Activated CD8-positive, alpha-beta T cell treated with anti-CD3 and anti-CD28 coated beads, Interleukin-2, amount 10 ng/mL, durations not matched to agents 7 days and 5 days (primary cell): ENCODE data around the gene NLRC4. TPM values are rescaled to one million over a fixed set of nuclear protein-coding genes. Genes with fewer than 3 reads are reported as not detected.
"Not testable (repeated sequence)": the region's sequence is repeated elsewhere in the genome, so short reads cannot be mapped to it uniquely, and the experiment has no call there.

ENCODE experiments used
- ATAC-seq: fragments of 150-1000 bp; cut with Tn5 transposase; one replicate; pipeline ENCODE4 v1.10.0; 2021; ENCODE audit warnings: moderate library complexity
- CTCF ChIA-PET: fragments of 350-600 bp; sonication (Branson Sonifier 250); formaldehyde crosslinking; loops from one replicate; lab custom pipeline; 2021; ENCODE audit warnings: antibody characterized with exemption; lab: Charles Lee
- POLR2A ChIA-PET: fragments of 350-600 bp; sonication (Branson Sonifier 250); formaldehyde crosslinking; loops from one replicate; lab custom pipeline; 2021; ENCODE audit warnings: antibody characterized with exemption; lab: Charles Lee
- DNase-seq: peaks from one replicate; pipeline ENCODE4 v3.0.0-alpha.2; 2020
- H3K27ac Mint-ChIP-seq: one replicate; pipeline ENCODE4 v1.8.0; 2021; ENCODE audit warnings: mild to moderate bottlenecking, mixed read lengths
- H3K27me3 Mint-ChIP-seq: one replicate; pipeline ENCODE4 v1.8.0; 2021; ENCODE audit warnings: low read depth, mixed read lengths
- H3K36me3 Mint-ChIP-seq: one replicate; pipeline ENCODE4 v1.8.0; 2021; ENCODE audit warnings: low read depth, mixed read lengths
- H3K4me1 Mint-ChIP-seq: one replicate; pipeline ENCODE4 v1.8.0; 2021; ENCODE audit warnings: low read depth, mixed read lengths
- H3K4me3 Mint-ChIP-seq: one replicate; pipeline ENCODE4 v1.8.0; 2021; ENCODE audit warnings: mild to moderate bottlenecking, mixed read lengths
- H3K9me3 Mint-ChIP-seq: one replicate; pipeline ENCODE4 v1.8.0; 2022; ENCODE audit warnings: mixed read lengths; ENCODE audit not compliant: insufficient read depth
- total RNA-seq, 2 experiments: library from RNA; stranded (reverse); gene quantifications; one replicate each; pipeline ENCODE4 v1.2.3, GENCODE V29; 2021

The NLRC4 gene, protein sequence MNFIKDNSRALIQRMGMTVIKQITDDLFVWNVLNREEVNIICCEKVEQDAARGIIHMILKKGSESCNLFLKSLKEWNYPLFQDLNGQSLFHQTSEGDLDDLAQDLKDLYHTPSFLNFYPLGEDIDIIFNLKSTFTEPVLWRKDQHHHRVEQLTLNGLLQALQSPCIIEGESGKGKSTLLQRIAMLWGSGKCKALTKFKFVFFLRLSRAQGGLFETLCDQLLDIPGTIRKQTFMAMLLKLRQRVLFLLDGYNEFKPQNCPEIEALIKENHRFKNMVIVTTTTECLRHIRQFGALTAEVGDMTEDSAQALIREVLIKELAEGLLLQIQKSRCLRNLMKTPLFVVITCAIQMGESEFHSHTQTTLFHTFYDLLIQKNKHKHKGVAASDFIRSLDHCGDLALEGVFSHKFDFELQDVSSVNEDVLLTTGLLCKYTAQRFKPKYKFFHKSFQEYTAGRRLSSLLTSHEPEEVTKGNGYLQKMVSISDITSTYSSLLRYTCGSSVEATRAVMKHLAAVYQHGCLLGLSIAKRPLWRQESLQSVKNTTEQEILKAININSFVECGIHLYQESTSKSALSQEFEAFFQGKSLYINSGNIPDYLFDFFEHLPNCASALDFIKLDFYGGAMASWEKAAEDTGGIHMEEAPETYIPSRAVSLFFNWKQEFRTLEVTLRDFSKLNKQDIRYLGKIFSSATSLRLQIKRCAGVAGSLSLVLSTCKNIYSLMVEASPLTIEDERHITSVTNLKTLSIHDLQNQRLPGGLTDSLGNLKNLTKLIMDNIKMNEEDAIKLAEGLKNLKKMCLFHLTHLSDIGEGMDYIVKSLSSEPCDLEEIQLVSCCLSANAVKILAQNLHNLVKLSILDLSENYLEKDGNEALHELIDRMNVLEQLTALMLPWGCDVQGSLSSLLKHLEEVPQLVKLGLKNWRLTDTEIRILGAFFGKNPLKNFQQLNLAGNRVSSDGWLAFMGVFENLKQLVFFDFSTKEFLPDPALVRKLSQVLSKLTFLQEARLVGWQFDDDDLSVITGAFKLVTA
- not detected for total RNA-seq

DNA sequence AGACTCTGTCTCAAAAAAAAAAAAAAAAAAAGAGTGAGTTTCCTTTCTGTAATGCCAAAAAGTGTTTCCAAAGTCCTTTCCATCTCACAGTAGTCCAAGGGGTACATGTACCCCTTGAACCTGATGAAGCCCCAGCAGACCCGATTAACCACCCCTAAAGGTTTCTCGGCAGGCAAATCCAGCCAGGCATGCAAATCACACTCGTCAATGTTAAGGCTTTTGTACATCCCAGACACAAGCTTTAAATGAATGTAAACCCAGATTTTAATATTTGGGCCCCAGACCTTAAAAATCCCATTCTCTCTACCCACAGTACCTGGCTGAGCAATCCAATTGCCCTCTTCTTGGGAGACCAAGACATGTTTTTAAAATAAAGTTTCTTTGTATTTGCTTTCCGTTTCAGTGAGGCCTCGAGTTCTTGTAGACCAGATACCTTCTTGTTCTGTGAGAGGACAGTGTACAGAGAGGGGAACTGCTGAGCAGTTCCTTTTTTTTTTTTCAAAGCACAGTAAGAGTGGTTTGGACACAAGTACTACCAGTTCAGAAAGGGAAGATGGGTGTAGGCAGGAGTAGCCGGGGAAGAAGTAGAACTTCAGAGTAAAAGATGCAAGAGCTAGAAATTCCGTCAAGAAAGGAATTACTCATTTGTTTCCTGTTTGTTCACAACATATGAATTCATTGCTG, at the start of gene NLRC4:
TSS of gene NLRC4 (minus strand) at position 465 of the 684 bp plus-strand sequence. CDS start 8,111 bp downstream, outside the sequence.
- CTCF ChIA-PET: no interaction called here

DNA sequence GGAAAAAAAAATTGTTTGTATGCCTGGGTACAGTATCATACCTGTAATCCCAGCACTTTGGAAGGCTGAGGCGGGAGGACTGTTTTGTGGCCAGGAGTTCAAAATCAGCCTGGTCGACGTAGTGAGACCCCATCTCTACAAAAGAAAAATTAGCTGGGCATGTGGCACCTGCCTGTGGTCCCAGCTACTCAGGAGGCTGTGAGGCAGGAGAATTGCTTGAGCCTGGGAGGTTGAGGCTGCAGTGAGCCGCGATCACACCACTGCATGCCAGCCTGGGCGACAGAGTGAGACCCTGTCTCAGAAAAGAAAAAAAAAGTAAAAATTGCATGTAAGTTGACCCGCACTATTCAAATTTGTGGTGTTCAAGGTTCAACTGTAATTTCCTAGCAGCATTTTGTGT, 45.9 kb upstream of the NLRC4 start:
- DNase-seq (no peak), ATAC-seq (no peak)
- peaks cover 4% of the 10 kb centered on the region for H3K36me3 Mint-ChIP-seq
- H3K4me1 Mint-ChIP-seq: no peaks in the 10 kb centered on the region
- POLR2A ChIA-PET: no interaction called here
- H3K27me3 Mint-ChIP-seq: no peaks in the 10 kb centered on the region
- H3K9me3 Mint-ChIP-seq: no peaks in the 10 kb centered on the region
- H3K27ac Mint-ChIP-seq: no peak overlapping the region
- H3K4me3 Mint-ChIP-seq: no peak overlapping the region
- CTCF ChIA-PET: no interaction called here

More for the DNA sequence above, at the start of gene NLRC4:
- Mint-ChIP-seq H3K9me3 (no peaks in the 10 kb centered on the region), H3K27me3 (peaks cover 1% of the 10 kb centered on the region), H3K36me3 (no peaks in the 10 kb centered on the region), H3K27ac (no peak within 1 kb of the TSS), H3K4me1 (peaks cover 1% of the 10 kb centered on the region), H3K4me3 (no peak within 1 kb of the TSS)
- DNase-seq: no peak
- POLR2A ChIA-PET: interaction anchor here (0.7 kb wide), 1 partner anchor 54 kb away, joined by 3 read pairs; no protein-coding TSS in a partner anchor
- no peak for ATAC-seq

DNA sequence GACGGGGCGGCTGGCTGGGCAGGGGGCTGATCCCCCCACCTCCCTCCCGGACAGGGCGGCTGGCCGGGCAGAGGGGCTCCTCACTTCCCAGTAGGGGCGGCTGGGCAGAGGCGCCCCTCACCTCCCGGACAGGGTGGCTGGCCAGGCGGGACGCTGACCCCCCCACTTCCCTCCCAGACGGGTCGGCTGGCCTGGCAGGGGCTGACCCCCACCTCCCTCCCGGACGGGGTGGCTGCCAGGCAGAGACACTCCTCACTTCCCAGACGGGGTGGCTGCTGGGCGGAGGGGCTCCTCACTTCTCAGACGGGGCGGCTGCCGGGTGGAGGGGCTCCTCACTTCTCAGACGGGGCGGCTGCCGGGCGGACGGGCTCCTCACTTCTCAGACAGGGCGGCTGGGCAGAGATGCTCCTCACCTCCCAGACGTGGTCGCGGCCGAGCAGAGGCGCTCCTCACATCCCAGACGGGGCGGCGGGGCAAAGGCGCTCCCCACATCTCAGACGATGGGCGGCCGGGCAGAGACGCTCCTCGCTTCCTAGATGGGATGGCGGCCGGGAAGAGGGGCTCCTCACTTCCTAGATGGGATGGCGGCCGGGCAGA, 29.4 kb upstream of the NLRC4 start:
- DNase-seq, H3K9me3 Mint-ChIP-seq, H3K27me3 Mint-ChIP-seq, POLR2A ChIA-PET, H3K4me1 Mint-ChIP-seq, ATAC-seq, H3K4me3 Mint-ChIP-seq, H3K27ac Mint-ChIP-seq, CTCF ChIA-PET: not testable (repeated sequence)
- H3K36me3 Mint-ChIP-seq: peaks cover 32% of the 10 kb centered on the region

DNA sequence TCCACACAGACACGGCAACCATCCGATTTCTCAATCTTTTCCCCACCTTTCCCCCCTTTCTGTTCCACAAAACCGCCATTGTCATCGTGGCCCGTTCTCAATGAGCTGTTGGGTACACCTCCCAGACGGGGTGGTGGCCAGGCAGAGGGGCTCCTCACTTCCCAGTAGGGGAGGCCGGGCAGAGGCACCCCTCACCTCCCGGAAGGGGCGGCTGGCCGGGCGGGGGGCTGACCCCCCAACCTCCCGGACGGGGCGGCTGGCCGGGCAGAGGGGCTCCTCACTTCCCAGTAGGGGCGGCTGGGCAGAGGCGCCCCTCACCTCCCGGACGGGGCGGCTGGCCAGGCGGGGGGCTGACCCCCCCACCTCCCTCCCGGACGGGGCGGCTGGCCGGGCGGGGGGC, 28.8 kb upstream of the NLRC4 start:
- H3K27me3 Mint-ChIP-seq, H3K4me3 Mint-ChIP-seq, DNase-seq, H3K27ac Mint-ChIP-seq, CTCF ChIA-PET, ATAC-seq, H3K9me3 Mint-ChIP-seq, POLR2A ChIA-PET: not testable (repeated sequence)
- Mint-ChIP-seq H3K4me1 (peaks cover 11% of the 10 kb centered on the region), H3K36me3 (peaks cover 29% of the 10 kb centered on the region)

DNA sequence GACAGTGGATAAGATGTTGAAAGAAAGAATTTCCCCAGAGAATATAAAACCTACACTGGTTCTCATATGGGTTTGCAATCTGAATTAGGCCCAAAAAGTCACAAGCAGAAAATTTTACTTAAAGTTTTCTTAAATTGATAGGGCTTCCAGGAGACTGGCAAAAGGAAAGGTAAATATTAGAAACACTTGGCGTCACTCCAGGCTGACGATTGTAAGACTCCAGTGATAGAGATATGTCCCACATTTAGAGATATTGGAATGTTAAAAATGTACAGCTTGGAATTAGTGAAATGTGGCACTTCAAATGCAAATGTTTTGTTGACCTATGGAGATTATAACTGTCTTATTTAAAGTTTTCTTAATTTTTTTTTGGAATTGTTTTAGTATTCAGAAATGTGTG, 27.1 kb upstream of the NLRC4 start:
- ChIA-PET CTCF (no interaction called here), POLR2A (no interaction called here)
- Mint-ChIP-seq H3K36me3 (peaks cover 31% of the 10 kb centered on the region), H3K9me3 (no peaks in the 10 kb centered on the region), H3K27ac (no peak overlapping the region), H3K4me3 (no peak overlapping the region), H3K4me1 (peaks cover 11% of the 10 kb centered on the region), H3K27me3 (no peaks in the 10 kb centered on the region)
- DNase-seq (no peak), ATAC-seq (no peak)

DNA sequence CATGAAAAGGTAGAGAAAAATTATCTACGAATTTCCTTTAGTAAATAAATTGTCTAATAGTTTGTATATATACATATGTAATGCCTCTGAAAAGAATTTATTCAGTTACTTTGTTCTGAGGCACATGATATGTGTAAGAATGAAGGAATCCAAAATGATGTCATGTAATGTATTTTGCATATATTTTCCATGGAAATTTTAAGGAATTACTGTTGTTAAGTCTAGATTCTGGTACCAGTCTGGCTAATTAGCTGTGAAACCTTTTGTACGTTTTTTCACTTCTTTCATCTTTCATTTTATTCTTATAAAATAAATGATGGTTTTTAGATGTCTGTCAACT, 25.3 kb upstream of the NLRC4 start:
- DNase-seq: no peak
- Mint-ChIP-seq H3K36me3 (peaks cover 26% of the 10 kb centered on the region), H3K27ac (no peak overlapping the region), H3K4me3 (no peak overlapping the region), H3K4me1 (peaks cover 11% of the 10 kb centered on the region), H3K27me3 (no peaks in the 10 kb centered on the region), H3K9me3 (no peaks in the 10 kb centered on the region)
- ChIA-PET POLR2A (interaction anchor here (1.0 kb wide), 1 partner anchor 9 kb away, joined by 4 read pairs; no protein-coding TSS in a partner anchor), CTCF (no interaction called here)
- no peak for ATAC-seq

DNA sequence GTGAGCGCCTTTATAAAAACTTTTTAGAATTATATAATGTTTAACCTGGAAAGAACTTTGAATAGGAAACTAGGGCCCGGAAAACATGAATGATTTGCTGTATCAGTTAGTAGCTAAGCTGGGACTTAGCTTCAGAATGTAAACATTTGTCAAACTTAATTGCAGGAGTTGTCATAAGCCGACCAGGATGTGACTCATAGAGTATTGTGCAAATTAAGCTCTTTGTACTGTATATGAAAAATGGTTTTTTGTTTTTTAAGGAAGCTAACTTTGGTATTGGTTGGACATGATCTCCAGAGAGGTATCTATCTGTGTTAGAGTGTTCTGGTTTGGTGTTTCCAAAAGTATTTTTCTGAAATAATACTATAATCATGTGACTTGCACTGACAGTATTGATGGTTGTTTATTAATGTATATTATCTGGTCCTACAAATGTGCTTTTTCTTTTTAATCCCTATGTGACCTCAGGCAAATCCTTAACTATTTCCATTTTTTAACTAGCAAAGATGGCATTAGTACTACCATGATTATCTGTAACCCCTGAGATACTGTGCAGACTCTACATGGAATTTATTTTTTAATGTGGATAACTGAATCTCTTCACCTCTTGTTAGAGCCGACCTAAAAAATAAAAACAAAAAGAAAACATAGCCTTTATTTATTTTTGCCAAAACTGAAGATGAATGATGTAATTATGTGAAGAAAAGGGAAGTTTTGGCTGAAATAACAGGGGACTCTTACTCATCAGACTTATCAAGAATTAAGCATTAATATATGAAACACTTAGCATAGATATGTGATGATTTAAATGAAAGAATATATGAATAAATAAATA, 24.7 kb upstream of the NLRC4 start:
- no peaks in the 10 kb centered on the region for H3K27me3 Mint-ChIP-seq
- POLR2A ChIA-PET: no interaction called here

DNA sequence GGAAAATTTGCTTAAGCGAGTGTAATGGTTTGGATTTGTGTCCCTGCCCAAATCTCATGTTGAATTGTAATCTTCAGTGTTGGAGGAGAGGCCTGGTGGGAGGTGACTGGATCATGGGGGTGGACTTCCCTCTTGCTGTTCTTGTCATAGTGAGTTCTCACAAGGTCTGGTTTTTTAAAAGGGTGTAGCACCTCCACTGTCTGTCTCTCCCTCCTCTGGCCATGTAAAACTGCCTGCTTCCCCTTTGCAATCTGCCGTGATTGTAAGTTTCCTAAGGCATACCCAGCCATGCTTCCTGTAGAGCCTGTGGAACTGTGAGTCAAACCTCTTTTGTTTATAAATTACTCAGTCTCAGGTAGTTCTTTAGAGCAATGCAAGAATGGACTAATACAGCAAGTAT, 19.6 kb upstream of the NLRC4 start:
- no peak overlapping the region for H3K4me3 Mint-ChIP-seq
- DNase-seq (no peak), ATAC-seq (no peak)
- H3K4me1 Mint-ChIP-seq: peaks cover 13% of the 10 kb centered on the region
- no peaks in the 10 kb centered on the region for H3K9me3 Mint-ChIP-seq
- no peak overlapping the region for H3K27ac Mint-ChIP-seq
- POLR2A ChIA-PET: no interaction called here
- CTCF ChIA-PET: no interaction called here
- no peaks in the 10 kb centered on the region for H3K27me3 Mint-ChIP-seq
- peaks cover 36% of the 10 kb centered on the region for H3K36me3 Mint-ChIP-seq

More for the DNA sequence above, 24.7 kb upstream of the NLRC4 start:
- DNase-seq (no peak), ATAC-seq (no peak)
- Mint-ChIP-seq H3K9me3 (no peaks in the 10 kb centered on the region), H3K27ac (no peak overlapping the region), H3K4me1 (peaks cover 11% of the 10 kb centered on the region), H3K36me3 (peaks cover 30% of the 10 kb centered on the region), H3K4me3 (no peak overlapping the region)
- CTCF ChIA-PET: interaction anchor here (0.6 kb wide), 1 partner anchor 91 kb away, joined by 3 read pairs; no protein-coding TSS in a partner anchor

DNA sequence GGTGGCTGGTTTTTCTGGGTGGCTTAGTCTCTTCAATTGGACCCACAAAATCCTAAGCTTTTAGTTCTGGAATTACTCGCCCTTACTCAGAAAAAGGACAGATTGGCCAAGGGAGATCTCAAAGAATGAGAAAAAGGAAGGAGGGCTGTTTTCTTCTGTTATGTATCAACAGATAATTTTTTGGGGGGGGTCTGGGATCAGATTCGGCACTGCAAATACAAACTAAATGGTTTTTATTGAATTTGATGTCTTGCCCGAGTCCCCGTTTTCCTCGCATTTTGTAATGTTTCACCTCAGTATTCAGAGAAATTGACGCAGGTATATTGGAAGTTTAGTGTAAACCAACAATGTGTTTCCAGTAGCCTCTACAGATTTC, 13.8 kb upstream of the NLRC4 start:
- no peak for DNase-seq
- CTCF ChIA-PET: no interaction called here
- H3K4me1 Mint-ChIP-seq: peaks cover 18% of the 10 kb centered on the region
- H3K36me3 Mint-ChIP-seq: peaks cover 17% of the 10 kb centered on the region
- H3K27me3 Mint-ChIP-seq: peaks cover 2% of the 10 kb centered on the region
- H3K27ac Mint-ChIP-seq: peak overlapping the region; percentile 92
- H3K4me3 Mint-ChIP-seq: peak overlapping the region; percentile 87
- no peaks in the 10 kb centered on the region for H3K9me3 Mint-ChIP-seq
- POLR2A ChIA-PET: interaction anchor here (0.6 to 1.3 kb wide), 8 partner anchors 13 to 215 kb away, joined by 3 to 5 read pairs (median 3); partner anchors contain the start of genes SLC30A6 and SPAST
- ATAC-seq: no peak

DNA sequence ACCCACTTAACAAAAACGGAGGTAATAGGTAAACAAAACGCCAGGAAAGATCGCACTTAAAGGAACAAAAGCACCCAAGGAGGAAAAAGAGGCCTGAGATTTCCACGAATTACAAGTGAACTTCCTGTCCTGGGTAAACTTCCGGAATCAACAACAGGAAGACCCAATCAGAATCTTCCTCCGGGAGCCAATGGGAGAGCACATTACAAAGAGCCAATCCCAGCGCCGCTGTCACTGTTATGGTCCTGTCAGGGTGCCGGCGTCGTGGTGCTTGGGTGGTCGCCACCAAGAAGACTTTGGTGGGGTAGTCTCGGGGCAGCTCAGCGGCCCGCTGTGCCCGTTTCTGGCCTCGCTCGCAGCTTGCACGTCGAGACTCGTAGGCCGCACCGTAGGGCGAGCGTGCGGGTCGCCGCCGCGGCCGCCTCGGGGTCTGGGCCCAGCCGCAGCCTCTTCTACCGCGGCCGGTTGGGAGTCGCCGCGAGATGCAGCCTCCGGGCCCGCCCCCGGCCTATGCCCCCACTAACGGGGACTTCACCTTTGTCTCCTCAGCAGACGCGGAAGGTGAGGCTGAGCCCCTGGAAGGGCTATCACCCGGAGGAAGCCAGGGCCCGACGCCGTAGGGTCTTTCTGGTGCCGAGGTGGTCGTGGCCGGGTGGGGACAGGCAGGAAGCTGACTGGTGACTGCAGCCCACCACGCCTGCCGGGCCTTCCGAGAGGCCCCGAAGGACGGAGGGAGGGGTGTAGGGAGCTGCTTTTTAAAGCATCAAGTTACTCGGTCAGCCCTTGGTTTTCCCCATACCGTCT, 13.2 kb upstream of the NLRC4 start, which contains the start of gene YIPF4:
TSS of gene YIPF4 (plus strand) at position 231 of the 804 bp plus-strand sequence. CDS start at position 483, 252 bp downstream.
- H3K27me3 Mint-ChIP-seq: peaks cover 2% of the 10 kb centered on the region
- peak within 1 kb of the TSS; percentile 92 for H3K27ac Mint-ChIP-seq
- H3K9me3 Mint-ChIP-seq: no peaks in the 10 kb centered on the region
- peaks cover 13% of the 10 kb centered on the region for H3K36me3 Mint-ChIP-seq
- peak; percentile 98 for ATAC-seq
- peak within 1 kb of the TSS; percentile 87 for H3K4me3 Mint-ChIP-seq
- ChIA-PET CTCF (interaction anchor here (0.6 kb wide), 1 partner anchor 9 kb away, joined by 3 read pairs; no protein-coding TSS in a partner anchor), POLR2A (interaction anchor here (0.6 to 1.3 kb wide), 9 partner anchors 12 to 214 kb away, joined by 3 to 5 read pairs (median 3); partner anchors contain the start of genes SLC30A6 and SPAST)
- peak; percentile 92 for DNase-seq
- peaks cover 18% of the 10 kb centered on the region for H3K4me1 Mint-ChIP-seq
